Measurements from ENCODE around the gene TTC34. TPM values are rescaled to one million over a fixed set of nuclear protein-coding genes. Genes with fewer than 3 reads are reported as not detected.

The TTC34 gene
- total and polyA plus RNA-seq, 9 of the 15 experiments (the other 6 are each of a cell fraction or from before 2014, with no cell fraction given) = 0.03 to 0.38 (median 0.05) TPM; not detected in 2

- Histone ChIP-seq H3K27me3 (ENCODE audit: control insufficient read depth in 2 of 2, insufficient read depth in 2 of 2, low read length in 2 of 2) (peaks cover 6 to 38% of the 10 kb centered on the region in 2 experiments; a peak in 4 of 5 replicates), H3K9ac (ENCODE audit: insufficient read depth in 1 of 2, low read depth in 2 of 2, low read length in 2 of 2) (no peak overlapping the region; a peak in 1 of 4 replicates), H3K9me1 (ENCODE audit: control insufficient read depth, insufficient read depth, low read length) (no peaks in the 10 kb centered on the region), H3K4me1 (replicated peaks in 1 of 2; ENCODE audit: control insufficient read depth in 2 of 2, insufficient read depth in 2 of 2, low read length in 2 of 2) (no peaks in the 10 kb centered on the region), H3K27ac (ENCODE audit: extremely low read depth, low read depth, low read length) (no peak overlapping the region), H3K36me3 (ENCODE audit: control insufficient read depth, insufficient read depth, low read length) (no peaks in the 10 kb centered on the region), H3K9me3 (replicated peaks; ENCODE audit: control insufficient read depth, insufficient read depth, low read depth, low read length) (no peaks in the 10 kb centered on the region), H3K79me2 (ENCODE audit: control insufficient read depth, insufficient read depth, low read length) (no peaks in the 10 kb centered on the region), H2AFZ (ENCODE audit: low read depth, low read length) (no peak overlapping the region), H3K4me3 (no peak overlapping the region), H3K4me2 (ENCODE audit: insufficient read depth, low read length) (no peak overlapping the region), H4K20me1 (replicated peaks; ENCODE audit: control insufficient read depth, insufficient read depth, low read length) (no peaks in the 10 kb centered on the region)
- no TSS peak for BruUV-seq (replicated peaks)
- DNase-seq (ENCODE audit: extremely low read depth in 1 of 4, low spot score in 3 of 4) (no peak), ATAC-seq (no peak), FAIRE-seq (no peak)
- WGBS (ENCODE audit: insufficient coverage, low coverage, missing lambda C conversion rate) = 1% methylated on average over 20 of the region's 20 CpGs
- in situ Hi-C loops (cut with MboI) (no loop called here), intact Hi-C loops (cut with micrococcal nuclease) (no loop called here)
- TF ChIP-seq ZC3H4 (CRISPR knock-in tag; IDR thresholded peaks at IDR 0.05; ENCODE audit: borderline replicate concordance) (no peak), THRAP3 (IDR thresholded peaks at IDR 0.05; ENCODE audit: borderline replicate concordance) (no peak), MGA (IDR thresholded peaks at IDR 0.05) (no peak)
- POLR2A ChIA-PET = no interaction called here
- CTCF ChIA-PET (ENCODE audit: low intra/inter-chr PET ratio) = no interaction called here
These were observed 35.0 kb upstream of the TTC34 start for GRCh38 chr1:2836333-2836970.
